ENCODE data around the gene PALM3.

DNA sequence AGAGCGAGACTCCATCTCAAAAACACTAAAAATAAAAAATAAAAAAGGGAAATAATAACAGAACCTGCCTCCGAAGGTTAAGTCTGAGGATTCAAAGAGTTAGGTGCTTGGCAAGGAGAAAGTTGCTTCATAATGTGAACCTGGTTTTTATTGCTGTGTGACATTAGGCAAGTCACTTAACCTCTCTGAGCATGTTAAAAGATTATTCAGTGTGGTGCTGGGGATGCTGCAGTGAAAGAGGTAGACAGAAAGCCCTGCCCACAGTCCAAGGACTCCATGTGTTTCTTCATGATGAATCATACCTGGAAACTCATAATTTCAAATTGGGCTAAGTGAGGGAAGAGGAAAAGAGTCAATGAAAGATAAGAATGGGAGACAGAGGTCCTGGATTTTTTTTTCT, 27.9 kb downstream of the PALM3 start:
- TF ChIP-seq POLR2AphosphoS5 (IDR thresholded peaks at IDR 0.05; ENCODE audit: low read depth, low read length) (no peak), TAF1 (IDR thresholded peaks at IDR 0.05; ENCODE audit: borderline replicate concordance, insufficient read depth, low read length) (no peak)
- TF ChIP-seq, protein P1, sequence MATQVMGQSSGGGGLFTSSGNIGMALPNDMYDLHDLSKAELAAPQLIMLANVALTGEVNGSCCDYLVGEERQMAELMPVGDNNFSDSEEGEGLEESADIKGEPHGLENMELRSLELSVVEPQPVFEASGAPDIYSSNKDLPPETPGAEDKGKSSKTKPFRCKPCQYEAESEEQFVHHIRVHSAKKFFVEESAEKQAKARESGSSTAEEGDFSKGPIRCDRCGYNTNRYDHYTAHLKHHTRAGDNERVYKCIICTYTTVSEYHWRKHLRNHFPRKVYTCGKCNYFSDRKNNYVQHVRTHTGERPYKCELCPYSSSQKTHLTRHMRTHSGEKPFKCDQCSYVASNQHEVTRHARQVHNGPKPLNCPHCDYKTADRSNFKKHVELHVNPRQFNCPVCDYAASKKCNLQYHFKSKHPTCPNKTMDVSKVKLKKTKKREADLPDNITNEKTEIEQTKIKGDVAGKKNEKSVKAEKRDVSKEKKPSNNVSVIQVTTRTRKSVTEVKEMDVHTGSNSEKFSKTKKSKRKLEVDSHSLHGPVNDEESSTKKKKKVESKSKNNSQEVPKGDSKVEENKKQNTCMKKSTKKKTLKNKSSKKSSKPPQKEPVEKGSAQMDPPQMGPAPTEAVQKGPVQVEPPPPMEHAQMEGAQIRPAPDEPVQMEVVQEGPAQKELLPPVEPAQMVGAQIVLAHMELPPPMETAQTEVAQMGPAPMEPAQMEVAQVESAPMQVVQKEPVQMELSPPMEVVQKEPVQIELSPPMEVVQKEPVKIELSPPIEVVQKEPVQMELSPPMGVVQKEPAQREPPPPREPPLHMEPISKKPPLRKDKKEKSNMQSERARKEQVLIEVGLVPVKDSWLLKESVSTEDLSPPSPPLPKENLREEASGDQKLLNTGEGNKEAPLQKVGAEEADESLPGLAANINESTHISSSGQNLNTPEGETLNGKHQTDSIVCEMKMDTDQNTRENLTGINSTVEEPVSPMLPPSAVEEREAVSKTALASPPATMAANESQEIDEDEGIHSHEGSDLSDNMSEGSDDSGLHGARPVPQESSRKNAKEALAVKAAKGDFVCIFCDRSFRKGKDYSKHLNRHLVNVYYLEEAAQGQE (IDR thresholded peaks at IDR 0.05; ENCODE audit: insufficient read depth in 1 of 2, low read depth in 2 of 2, low read length in 2 of 2) = no peak

Data from PFSK-1 (cell line).